GM23338 (cell line): ENCODE results near the gene PARL. TPM values are rescaled to one million over a fixed set of nuclear protein-coding genes. Genes with fewer than 3 reads are reported as not detected.

Experiments
- ATAC-seq: fragments of 200-7000 bp; cut with Tn5 transposase; 3 replicates; pipeline ENCODE4 v1.9.1; 2020
- DNase-seq: peaks from one replicate; pipeline ENCODE4 v3.0.0-alpha.2; 2015; ENCODE audit warnings: low spot score
- H2AFZ ChIP-seq: fragments of 200-600 bp; sonication (generic); 2 replicates; pipeline ENCODE4 v1.8.0; 2016; ENCODE audit warnings: antibody characterized with exemption, mild to moderate bottlenecking, moderate library complexity
- H3F3A ChIP-seq: fragments of 200-600 bp; sonication (generic); replicated peaks from 2 replicates; pipeline ENCODE4 v1.8.0; 2017; ENCODE audit warnings: antibody characterized with exemption, mixed run types, low read depth
- H3K27ac ChIP-seq: fragments of 200-600 bp; sonication (generic); 2 replicates; pipeline ENCODE4 v1.6.1; 2016; ENCODE audit warnings: low read depth
- H3K27me3 ChIP-seq: fragments of 200-600 bp; sonication (generic); 2 replicates; pipeline ENCODE4 v1.8.0; 2016; ENCODE audit warnings: mild to moderate bottlenecking, mixed run types, moderate library complexity; ENCODE audit not compliant: insufficient read depth
- H3K36me3 ChIP-seq: fragments of 200-600 bp; sonication (generic); 2 replicates; pipeline ENCODE4 v1.8.0; 2016; ENCODE audit warnings: mild to moderate bottlenecking; ENCODE audit not compliant: insufficient read depth
- H3K4me1 ChIP-seq: fragments of 200-600 bp; sonication (generic); 2 replicates; pipeline ENCODE4 v1.8.0; 2016; ENCODE audit warnings: mild to moderate bottlenecking, moderate library complexity; ENCODE audit not compliant: insufficient read depth
- H3K4me2 ChIP-seq: fragments of 200-600 bp; sonication (generic); 2 replicates; pipeline ENCODE4 v1.7.1; 2017; ENCODE audit warnings: mixed run types
- H3K4me3 ChIP-seq: fragments of 200-600 bp; sonication (generic); 2 replicates; pipeline ENCODE4 v1.6.1; 2016; ENCODE audit warnings: mixed run types
- H3K79me2 ChIP-seq: fragments of 200-600 bp; sonication (generic); replicated peaks from 2 replicates; pipeline ENCODE4 v1.8.0; 2017; ENCODE audit warnings: mild to moderate bottlenecking; ENCODE audit not compliant: insufficient read depth
- H3K9me2 ChIP-seq: fragments of 200-600 bp; sonication (generic); 2 replicates; pipeline ENCODE4 v1.8.0; 2017; ENCODE audit not compliant: insufficient read depth
- H4K20me1 ChIP-seq: fragments of 200-600 bp; sonication (generic); replicated peaks from 2 replicates; pipeline ENCODE4 v1.8.0; 2017; ENCODE audit warnings: mild to moderate bottlenecking; ENCODE audit not compliant: insufficient read depth
- H3K27ac Mint-ChIP-seq: 2 replicates; pipeline ENCODE4 v1.8.0; 2020; ENCODE audit warnings: inconsistent platforms, mild to moderate bottlenecking, moderate library complexity, mixed read lengths
- H3K27me3 Mint-ChIP-seq: 3 replicates; pipeline ENCODE4 v1.8.0; 2022; ENCODE audit warnings: low read depth, mild to moderate bottlenecking, moderate library complexity, mixed read lengths, inconsistent platforms; ENCODE audit not compliant: insufficient read depth, poor library complexity
- H3K36me3 Mint-ChIP-seq: 3 replicates; pipeline ENCODE4 v1.8.0; 2021; ENCODE audit warnings: low read depth, mild to moderate bottlenecking, inconsistent platforms, moderate library complexity, mixed read lengths
- H3K4me1 Mint-ChIP-seq: 3 replicates; pipeline ENCODE4 v1.8.0; 2020; ENCODE audit warnings: mild to moderate bottlenecking, inconsistent platforms, mixed read lengths
- H3K4me3 Mint-ChIP-seq: 3 replicates; pipeline ENCODE4 v1.8.0; 2021; ENCODE audit warnings: moderate library complexity, mild to moderate bottlenecking, inconsistent platforms, mixed read lengths
- H3K9me3 Mint-ChIP-seq: 3 replicates; pipeline ENCODE4 v1.8.0; 2020; ENCODE audit warnings: moderate library complexity, mild to moderate bottlenecking, inconsistent platforms, mixed read lengths
- CREB1 ChIP-seq: fragments of 250-450 bp; sonication (Bioruptor Pico); IDR thresholded peaks from 2 replicates; pipeline ENCODE4 v1.5.0; 2020; ENCODE audit warnings: low read depth, mild to moderate bottlenecking, moderate library complexity
- EZH2 ChIP-seq: fragments of 200-600 bp; sonication (generic); IDR thresholded peaks from one replicate; pipeline ENCODE4 v1.8.0; 2017; ENCODE audit warnings: antibody characterized with exemption, mild to moderate bottlenecking, low read depth; ENCODE audit not compliant: unreplicated experiment
- EZH2phosphoT487 ChIP-seq: fragments of 200-600 bp; sonication (generic); IDR thresholded peaks from one replicate; pipeline ENCODE4 v1.8.1; 2018; ENCODE audit warnings: antibody characterized with exemption; ENCODE audit not compliant: unreplicated experiment
- JUNB ChIP-seq: IDR thresholded peaks from one replicate; pipeline ENCODE4 v1.6.1; 2016; ENCODE audit warnings: antibody characterized with exemption; ENCODE audit not compliant: unreplicated experiment
- NANOG ChIP-seq: IDR thresholded peaks from 2 replicates; pipeline ENCODE4 v1.6.1; 2016; ENCODE audit warnings: antibody characterized with exemption, borderline replicate concordance
- STAT1 ChIP-seq: IDR thresholded peaks from one replicate; pipeline ENCODE4 v1.6.1; 2016; ENCODE audit warnings: antibody characterized with exemption; ENCODE audit not compliant: unreplicated experiment
- ZNF114 ChIP-seq: fragments of 250-450 bp; sonication (Bioruptor Pico); IDR thresholded peaks from 2 replicates; pipeline ENCODE4 v1.5.0; 2020; ENCODE audit warnings: mild to moderate bottlenecking, moderate library complexity
- ZNF331 ChIP-seq: fragments of 250-450 bp; sonication (Bioruptor Pico); IDR thresholded peaks from 2 replicates; pipeline ENCODE4 v1.5.0; 2020; ENCODE audit warnings: low read depth, mild to moderate bottlenecking, moderate library complexity
- polyA plus RNA-seq: library from polyadenylated mRNA; unstranded; fragments of >200 nt; fragmentation: Nextera tagmentation; extraction: Ambion mirVana; gene quantifications from 2 replicates; pipeline ENCODE4 v1.2.1, GENCODE V29; 2016
- total RNA-seq: library from RNA; depleted of rRNA; stranded (reverse); fragments of >200 nt; shearing (Covaris generic); gene quantifications from 2 replicates; pipeline ENCODE4 v1.2.3, GENCODE V29; 2014
- TF ChIP-seq, protein P1 (sequence below): IDR thresholded peaks from 2 replicates; pipeline ENCODE4 v1.6.1; 2016; ENCODE audit warnings: antibody characterized with exemption
- TF ChIP-seq, protein P2 (sequence below): fragments of 250-450 bp; sonication (Bioruptor Pico); IDR thresholded peaks from 2 replicates; pipeline ENCODE4 v1.5.0; 2020; ENCODE audit warnings: mild to moderate bottlenecking, moderate library complexity

PARL gene
- total and polyA plus RNA-seq, 2 experiments from 2014 or later = 67.5 to 78.7 TPM

DNA sequence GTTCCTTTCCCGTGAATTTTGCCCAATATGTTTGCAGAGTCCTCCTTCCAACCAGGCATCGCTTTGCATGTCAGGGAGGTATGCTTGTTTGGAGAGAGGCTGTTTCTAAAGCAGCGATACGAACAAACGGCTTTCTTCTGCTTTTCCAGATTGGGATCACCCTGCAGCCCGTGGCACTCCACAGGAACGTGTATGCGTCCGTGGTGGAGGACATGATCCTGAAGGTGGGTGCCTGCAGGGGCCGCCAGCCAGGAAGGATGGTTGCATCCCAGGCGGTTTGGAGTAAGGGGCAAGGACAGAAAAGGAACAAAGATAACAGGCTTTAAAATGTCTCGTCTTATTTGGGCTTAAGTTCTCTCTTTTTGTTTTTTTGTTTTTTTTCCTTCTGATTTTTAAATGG lies 76.8 kb downstream of the PARL start (continued):
- TF ChIP-seq EZH2phosphoT487 (no peak), CREB1 (CRISPR knock-in tag) (no peak), EZH2 (no peak)

- Histone ChIP-seq H2AFZ (no peak overlapping the region), H3K27ac (no peak overlapping the region), H3K9me2 (no peaks in the 10 kb centered on the region), H3K4me2 (no peak overlapping the region), H3K4me3 (no peak overlapping the region), H3K79me2 (no peaks in the 10 kb centered on the region), H3F3A (no peaks in the 10 kb centered on the region; the same call in 1 of the 2 replicates), H3K27me3 (no peaks in the 10 kb centered on the region), H3K4me1 (no peaks in the 10 kb centered on the region), H4K20me1 (peaks cover 7% of the 10 kb centered on the region), H3K36me3 (peaks cover 69% of the 10 kb centered on the region)
- Mint-ChIP-seq H3K9me3 (no peaks in the 10 kb centered on the region; the same call in 2 of the 3 replicates), H3K4me3 (no peak overlapping the region), H3K27me3 (peaks cover 7% of the 10 kb centered on the region), H3K27ac (no peak overlapping the region), H3K36me3 (peaks cover 92% of the 10 kb centered on the region), H3K4me1 (no peaks in the 10 kb centered on the region)
- no peak for DNase-seq
- no peak for ATAC-seq
- TF ChIP-seq, protein P1, sequence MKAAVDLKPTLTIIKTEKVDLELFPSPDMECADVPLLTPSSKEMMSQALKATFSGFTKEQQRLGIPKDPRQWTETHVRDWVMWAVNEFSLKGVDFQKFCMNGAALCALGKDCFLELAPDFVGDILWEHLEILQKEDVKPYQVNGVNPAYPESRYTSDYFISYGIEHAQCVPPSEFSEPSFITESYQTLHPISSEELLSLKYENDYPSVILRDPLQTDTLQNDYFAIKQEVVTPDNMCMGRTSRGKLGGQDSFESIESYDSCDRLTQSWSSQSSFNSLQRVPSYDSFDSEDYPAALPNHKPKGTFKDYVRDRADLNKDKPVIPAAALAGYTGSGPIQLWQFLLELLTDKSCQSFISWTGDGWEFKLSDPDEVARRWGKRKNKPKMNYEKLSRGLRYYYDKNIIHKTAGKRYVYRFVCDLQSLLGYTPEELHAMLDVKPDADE = no peak
- TF ChIP-seq EZH2phosphoT487 = no peak
Observed at GRCh38 chr3:183807209-183807728, 77.4 kb downstream of the PARL start.

- Histone ChIP-seq H3K4me1 (no peaks in the 10 kb centered on the region), H3K9me2 (no peaks in the 10 kb centered on the region), H3K4me3 (no peak overlapping the region), H3K79me2 (no peaks in the 10 kb centered on the region), H2AFZ (no peak overlapping the region), H3K4me2 (no peak overlapping the region), H3K27ac (no peak overlapping the region), H3K36me3 (peaks cover 67% of the 10 kb centered on the region), H3K27me3 (no peaks in the 10 kb centered on the region), H4K20me1 (peaks cover 7% of the 10 kb centered on the region), H3F3A (no peaks in the 10 kb centered on the region)
- TF ChIP-seq, protein P2, sequence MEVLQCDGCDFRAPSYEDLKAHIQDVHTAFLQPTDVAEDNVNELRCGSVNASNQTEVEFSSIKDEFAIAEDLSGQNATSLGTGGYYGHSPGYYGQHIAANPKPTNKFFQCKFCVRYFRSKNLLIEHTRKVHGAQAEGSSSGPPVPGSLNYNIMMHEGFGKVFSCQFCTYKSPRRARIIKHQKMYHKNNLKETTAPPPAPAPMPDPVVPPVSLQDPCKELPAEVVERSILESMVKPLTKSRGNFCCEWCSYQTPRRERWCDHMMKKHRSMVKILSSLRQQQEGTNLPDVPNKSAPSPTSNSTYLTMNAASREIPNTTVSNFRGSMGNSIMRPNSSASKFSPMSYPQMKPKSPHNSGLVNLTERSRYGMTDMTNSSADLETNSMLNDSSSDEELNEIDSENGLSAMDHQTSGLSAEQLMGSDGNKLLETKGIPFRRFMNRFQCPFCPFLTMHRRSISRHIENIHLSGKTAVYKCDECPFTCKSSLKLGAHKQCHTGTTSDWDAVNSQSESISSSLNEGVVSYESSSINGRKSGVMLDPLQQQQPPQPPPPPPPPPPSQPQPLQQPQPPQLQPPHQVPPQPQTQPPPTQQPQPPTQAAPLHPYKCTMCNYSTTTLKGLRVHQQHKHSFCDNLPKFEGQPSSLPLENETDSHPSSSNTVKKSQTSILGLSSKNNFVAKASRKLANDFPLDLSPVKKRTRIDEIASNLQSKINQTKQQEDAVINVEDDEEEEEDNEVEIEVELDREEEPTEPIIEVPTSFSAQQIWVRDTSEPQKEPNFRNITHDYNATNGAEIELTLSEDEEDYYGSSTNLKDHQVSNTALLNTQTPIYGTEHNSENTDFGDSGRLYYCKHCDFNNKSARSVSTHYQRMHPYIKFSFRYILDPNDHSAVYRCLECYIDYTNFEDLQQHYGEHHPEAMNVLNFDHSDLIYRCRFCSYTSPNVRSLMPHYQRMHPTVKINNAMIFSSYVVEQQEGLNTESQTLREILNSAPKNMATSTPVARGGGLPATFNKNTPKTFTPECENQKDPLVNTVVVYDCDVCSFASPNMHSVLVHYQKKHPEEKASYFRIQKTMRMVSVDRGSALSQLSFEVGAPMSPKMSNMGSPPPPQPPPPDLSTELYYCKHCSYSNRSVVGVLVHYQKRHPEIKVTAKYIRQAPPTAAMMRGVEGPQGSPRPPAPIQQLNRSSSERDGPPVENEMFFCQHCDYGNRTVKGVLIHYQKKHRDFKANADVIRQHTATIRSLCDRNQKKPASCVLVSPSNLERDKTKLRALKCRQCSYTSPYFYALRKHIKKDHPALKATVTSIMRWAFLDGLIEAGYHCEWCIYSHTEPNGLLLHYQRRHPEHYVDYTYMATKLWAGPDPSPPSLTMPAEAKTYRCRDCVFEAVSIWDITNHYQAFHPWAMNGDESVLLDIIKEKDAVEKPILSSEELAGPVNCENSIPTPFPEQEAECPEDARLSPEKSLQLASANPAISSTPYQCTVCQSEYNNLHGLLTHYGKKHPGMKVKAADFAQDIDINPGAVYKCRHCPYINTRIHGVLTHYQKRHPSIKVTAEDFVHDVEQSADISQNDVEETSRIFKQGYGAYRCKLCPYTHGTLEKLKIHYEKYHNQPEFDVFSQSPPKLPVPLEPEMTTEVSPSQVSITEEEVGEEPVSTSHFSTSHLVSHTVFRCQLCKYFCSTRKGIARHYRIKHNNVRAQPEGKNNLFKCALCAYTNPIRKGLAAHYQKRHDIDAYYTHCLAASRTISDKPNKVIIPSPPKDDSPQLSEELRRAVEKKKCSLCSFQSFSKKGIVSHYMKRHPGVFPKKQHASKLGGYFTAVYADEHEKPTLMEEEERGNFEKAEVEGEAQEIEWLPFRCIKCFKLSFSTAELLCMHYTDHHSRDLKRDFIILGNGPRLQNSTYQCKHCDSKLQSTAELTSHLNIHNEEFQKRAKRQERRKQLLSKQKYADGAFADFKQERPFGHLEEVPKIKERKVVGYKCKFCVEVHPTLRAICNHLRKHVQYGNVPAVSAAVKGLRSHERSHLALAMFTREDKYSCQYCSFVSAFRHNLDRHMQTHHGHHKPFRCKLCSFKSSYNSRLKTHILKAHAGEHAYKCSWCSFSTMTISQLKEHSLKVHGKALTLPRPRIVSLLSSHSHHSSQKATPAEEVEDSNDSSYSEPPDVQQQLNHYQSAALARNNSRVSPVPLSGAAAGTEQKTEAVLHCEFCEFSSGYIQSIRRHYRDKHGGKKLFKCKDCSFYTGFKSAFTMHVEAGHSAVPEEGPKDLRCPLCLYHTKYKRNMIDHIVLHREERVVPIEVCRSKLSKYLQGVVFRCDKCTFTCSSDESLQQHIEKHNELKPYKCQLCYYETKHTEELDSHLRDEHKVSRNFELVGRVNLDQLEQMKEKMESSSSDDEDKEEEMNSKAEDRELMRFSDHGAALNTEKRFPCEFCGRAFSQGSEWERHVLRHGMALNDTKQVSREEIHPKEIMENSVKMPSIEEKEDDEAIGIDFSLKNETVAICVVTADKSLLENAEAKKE (CRISPR knock-in tag) = no peak
- no peak for TF ChIP-seq STAT1
- TF ChIP-seq, protein P1 = no peak
- TF ChIP-seq ZNF114 = no peak
- no peak for TF ChIP-seq NANOG
- no peak for TF ChIP-seq ZNF331
- no peak for TF ChIP-seq JUNB
- Mint-ChIP-seq H3K9me3 (no peaks in the 10 kb centered on the region; the same call in 2 of the 3 replicates), H3K4me3 (no peak overlapping the region), H3K36me3 (peaks cover 88% of the 10 kb centered on the region), H3K4me1 (no peaks in the 10 kb centered on the region), H3K27ac (no peak overlapping the region), H3K27me3 (peaks cover 7% of the 10 kb centered on the region)
- no peak for ATAC-seq
- no peak for DNase-seq
Observed at GRCh38 chr3:183802989-183803388, 81.7 kb downstream of the PARL start.
